Hepatocyte (in vitro differentiated cells): Measurements from ENCODE around the gene ANKS1B. TPM values are rescaled to one million over a fixed set of nuclear protein-coding genes. Genes with fewer than 3 reads are reported as not detected.

Source experiments
- DNase-seq: peaks from one replicate; pipeline ENCODE4 v3.0.0-alpha.2; 2016; ENCODE audit warnings: low spot score
- H2AFZ ChIP-seq: fragments of 200-600 bp; sonication (generic); 2 replicates; pipeline ENCODE4 v1.6.0; 2016; ENCODE audit warnings: antibody characterized with exemption, mild to moderate bottlenecking
- H3K27ac ChIP-seq: fragments of 200-600 bp; sonication (generic); 2 replicates; pipeline ENCODE4 v1.5.1; 2016; ENCODE audit warnings: mild to moderate bottlenecking
- H3K27me3 ChIP-seq: fragments of 200-600 bp; sonication (generic); 2 replicates; pipeline ENCODE4 v1.6.1; 2016
- H3K36me3 ChIP-seq: fragments of 200-600 bp; sonication (generic); replicated peaks from 2 replicates; pipeline ENCODE4 v1.5.1; 2016; ENCODE audit warnings: low read depth; ENCODE audit not compliant: insufficient read depth
- H3K4me1 ChIP-seq: fragments of 200-600 bp; sonication (generic); 2 replicates; pipeline ENCODE4 v1.5.1; 2016; ENCODE audit warnings: mild to moderate bottlenecking, moderate library complexity; ENCODE audit not compliant: insufficient read depth
- H3K4me2 ChIP-seq: fragments of 200-600 bp; sonication (generic); 2 replicates; pipeline ENCODE4 v1.6.0; 2016
- H3K4me3 ChIP-seq: fragments of 200-600 bp; sonication (generic); 2 replicates; pipeline ENCODE4 v1.5.1; 2016; ENCODE audit warnings: mild to moderate bottlenecking
- H3K79me2 ChIP-seq: fragments of 200-600 bp; sonication (generic); 2 replicates; pipeline ENCODE4 v1.6.0; 2017; ENCODE audit warnings: mild to moderate bottlenecking
- H3K9me2 ChIP-seq: fragments of 200-600 bp; sonication (generic); replicated peaks from 2 replicates; pipeline ENCODE4 v1.6.0; 2017; ENCODE audit warnings: mild to moderate bottlenecking; ENCODE audit not compliant: insufficient read depth
- H3K9me3 ChIP-seq: fragments of 200-600 bp; sonication (generic); 2 replicates; pipeline ENCODE4 v1.5.1; 2016; ENCODE audit warnings: low read depth, mild to moderate bottlenecking
- H4K20me1 ChIP-seq: fragments of 200-600 bp; sonication (generic); 2 replicates; pipeline ENCODE4 v1.6.0; 2016; ENCODE audit warnings: mild to moderate bottlenecking; ENCODE audit not compliant: insufficient read depth, poor library complexity, severe bottlenecking
- EZH2 ChIP-seq: fragments of 200-600 bp; sonication (generic); IDR thresholded peaks from 2 replicates; pipeline ENCODE4 v1.6.1; 2016; ENCODE audit warnings: antibody characterized with exemption, mild to moderate bottlenecking, borderline replicate concordance
- EZH2phosphoT487 ChIP-seq: fragments of 200-600 bp; sonication (generic); IDR thresholded peaks from one replicate; pipeline ENCODE4 v1.6.1; 2018; ENCODE audit warnings: antibody characterized with exemption, mild to moderate bottlenecking, low read depth, moderate library complexity; ENCODE audit not compliant: unreplicated experiment, severe bottlenecking
- WGBS: methylation state at CpG from one replicate; pipeline ENCODE4 v1.1.6; 2016; ENCODE audit warnings: low lambda C conversion rate; ENCODE audit errors: missing lambda C conversion rate; 5-methylcytosine and 5-hydroxymethylcytosine counted together
- polyA plus RNA-seq: library from polyadenylated mRNA; unstranded; fragments of >200 nt; fragmentation: Nextera tagmentation; extraction: Ambion mirVana; gene quantifications from 2 replicates; pipeline ENCODE4 v1.2.1, GENCODE V29; 2016
- total RNA-seq: library from RNA; depleted of rRNA; stranded (reverse); fragments of >200 nt; gene quantifications from 2 replicates; pipeline ENCODE4 v1.2.3, GENCODE V29; 2014
- TF ChIP-seq, protein P1 (sequence below): fragments of 200-600 bp; sonication (generic); IDR thresholded peaks from 2 replicates; pipeline ENCODE4 v1.5.1; 2016; ENCODE audit warnings: antibody characterized with exemption, mild to moderate bottlenecking; ENCODE audit not compliant: poor library complexity

Gene ANKS1B
- total and polyA plus RNA-seq, 2 experiments from 2014 or later = 1.6 to 2.2 TPM

DNA sequence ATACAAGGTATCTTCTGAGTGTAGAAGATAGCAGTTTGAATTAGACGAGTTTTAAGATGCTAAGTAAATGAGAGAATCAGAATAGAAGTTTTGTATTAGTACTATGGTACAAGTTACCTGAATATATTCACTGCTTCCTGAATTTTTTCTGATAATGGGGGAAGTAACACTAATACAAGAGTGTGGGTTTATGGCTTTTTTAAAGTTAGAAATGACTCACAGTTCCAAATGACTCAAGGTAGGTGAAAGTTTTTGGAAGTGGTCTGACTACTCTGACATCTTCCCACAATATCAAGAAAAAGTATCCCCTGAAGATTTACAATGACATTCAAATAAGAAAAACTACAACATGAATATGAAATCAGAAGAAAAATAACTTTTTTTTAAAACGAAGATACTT lies 460.9 kb downstream of the ANKS1B start:
- Histone ChIP-seq H3K27me3 (no peaks in the 10 kb centered on the region), H3K36me3 (no peaks in the 10 kb centered on the region), H3K9me3 (no peaks in the 10 kb centered on the region), H2AFZ (no peak overlapping the region), H3K9me2 (no peaks in the 10 kb centered on the region), H3K4me1 (no peaks in the 10 kb centered on the region), H3K4me2 (no peak overlapping the region), H3K79me2 (no peaks in the 10 kb centered on the region), H4K20me1 (no peaks in the 10 kb centered on the region), H3K4me3 (no peak overlapping the region), H3K27ac (no peak overlapping the region)
- 84% methylated on average over 2 of the region's 2 CpGs for WGBS
- DNase-seq = no peak
- TF ChIP-seq, protein P1, sequence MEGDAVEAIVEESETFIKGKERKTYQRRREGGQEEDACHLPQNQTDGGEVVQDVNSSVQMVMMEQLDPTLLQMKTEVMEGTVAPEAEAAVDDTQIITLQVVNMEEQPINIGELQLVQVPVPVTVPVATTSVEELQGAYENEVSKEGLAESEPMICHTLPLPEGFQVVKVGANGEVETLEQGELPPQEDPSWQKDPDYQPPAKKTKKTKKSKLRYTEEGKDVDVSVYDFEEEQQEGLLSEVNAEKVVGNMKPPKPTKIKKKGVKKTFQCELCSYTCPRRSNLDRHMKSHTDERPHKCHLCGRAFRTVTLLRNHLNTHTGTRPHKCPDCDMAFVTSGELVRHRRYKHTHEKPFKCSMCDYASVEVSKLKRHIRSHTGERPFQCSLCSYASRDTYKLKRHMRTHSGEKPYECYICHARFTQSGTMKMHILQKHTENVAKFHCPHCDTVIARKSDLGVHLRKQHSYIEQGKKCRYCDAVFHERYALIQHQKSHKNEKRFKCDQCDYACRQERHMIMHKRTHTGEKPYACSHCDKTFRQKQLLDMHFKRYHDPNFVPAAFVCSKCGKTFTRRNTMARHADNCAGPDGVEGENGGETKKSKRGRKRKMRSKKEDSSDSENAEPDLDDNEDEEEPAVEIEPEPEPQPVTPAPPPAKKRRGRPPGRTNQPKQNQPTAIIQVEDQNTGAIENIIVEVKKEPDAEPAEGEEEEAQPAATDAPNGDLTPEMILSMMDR = no peak
- TF ChIP-seq EZH2phosphoT487 (no peak), EZH2 (no peak)

DNA sequence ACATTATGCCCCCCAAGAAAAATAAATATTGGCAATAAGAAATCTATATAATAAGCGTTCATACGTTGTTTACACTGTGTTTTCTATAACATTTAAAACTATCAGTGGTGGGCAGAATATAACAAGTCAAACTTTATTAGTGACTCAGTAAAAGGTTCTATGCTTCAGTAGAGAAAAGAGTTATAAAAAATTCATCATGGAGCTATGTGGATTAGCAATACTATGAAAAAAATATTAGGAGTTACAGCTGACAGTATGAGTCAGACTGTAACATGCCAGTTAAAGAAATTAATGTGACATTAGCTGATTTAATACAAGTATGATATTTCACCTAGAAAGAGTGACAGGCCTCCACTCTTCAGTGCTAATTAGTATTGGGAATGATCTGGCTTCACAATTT lies 462.3 kb downstream of the ANKS1B start:
- WGBS = 46% methylated on average over 2 of the region's 2 CpGs

GRCh38 chr12:99521664-99522063 lies 463.1 kb downstream of the ANKS1B start:
- H4K20me1 ChIP-seq = no peaks in the 10 kb centered on the region
- no peak overlapping the region for H3K4me2 ChIP-seq
- H3K9me3 ChIP-seq = no peaks in the 10 kb centered on the region
- no peak for TF ChIP-seq EZH2phosphoT487
- H3K79me2 ChIP-seq = no peaks in the 10 kb centered on the region
- no peaks in the 10 kb centered on the region for H3K4me1 ChIP-seq
- H3K27ac ChIP-seq = no peak overlapping the region
- H2AFZ ChIP-seq = no peak overlapping the region
- 80% methylated on average over 3 of the region's 3 CpGs for WGBS
- no peaks in the 10 kb centered on the region for H3K36me3 ChIP-seq
- no peak overlapping the region for H3K4me3 ChIP-seq
- no peaks in the 10 kb centered on the region for H3K27me3 ChIP-seq
- H3K9me2 ChIP-seq = no peaks in the 10 kb centered on the region
- DNase-seq = no peak

More for the DNA sequence above, 462.3 kb downstream of the ANKS1B start:
- H3K4me1 ChIP-seq = no peaks in the 10 kb centered on the region
- no peaks in the 10 kb centered on the region for H4K20me1 ChIP-seq
- no peaks in the 10 kb centered on the region for H3K9me3 ChIP-seq
- H3K4me2 ChIP-seq = no peak overlapping the region
- DNase-seq = no peak
- no peak overlapping the region for H3K27ac ChIP-seq
- H3K4me3 ChIP-seq = no peak overlapping the region
- no peaks in the 10 kb centered on the region for H3K27me3 ChIP-seq
- no peaks in the 10 kb centered on the region for H3K9me2 ChIP-seq
- TF ChIP-seq, protein P1 = no peak
- no peak for TF ChIP-seq EZH2phosphoT487
- no peak for TF ChIP-seq EZH2
- no peaks in the 10 kb centered on the region for H3K36me3 ChIP-seq
- H3K79me2 ChIP-seq = no peaks in the 10 kb centered on the region
- H2AFZ ChIP-seq = no peak overlapping the region

- Histone ChIP-seq H3K9me3 (no peaks in the 10 kb centered on the region), H3K4me1 (no peaks in the 10 kb centered on the region), H3K79me2 (no peaks in the 10 kb centered on the region), H3K4me3 (no peak overlapping the region), H3K27me3 (no peaks in the 10 kb centered on the region), H3K9me2 (no peaks in the 10 kb centered on the region), H3K4me2 (no peak overlapping the region), H2AFZ (no peak overlapping the region), H3K27ac (no peak overlapping the region), H4K20me1 (no peaks in the 10 kb centered on the region), H3K36me3 (no peaks in the 10 kb centered on the region)
- TF ChIP-seq, protein P1 = no peak
- no peak for TF ChIP-seq EZH2phosphoT487
- no peak for TF ChIP-seq EZH2
- DNase-seq = no peak
- WGBS = 84% methylated on average over 2 of the region's 2 CpGs
Measured at GRCh38 chr12:99513066-99513465, 471.7 kb downstream of the ANKS1B start.
